ENCODE data around the gene NBEAL1. TPM values are rescaled to one million over a fixed set of nuclear protein-coding genes. Genes with fewer than 3 reads are reported as not detected.
"Not testable (repeated sequence)": the region's sequence is repeated elsewhere in the genome, so short reads cannot be mapped to it uniquely, and the experiment has no call there.

Gene NBEAL1
- total and polyA plus RNA-seq, 2 experiments from 2014 or later = 13.7 to 16.0 TPM

GRCh38 chr2:203097735-203098134 is 83.1 kb downstream of the NBEAL1 start:
- peak; percentile 20 for TF ChIP-seq CTCF (IDR thresholded peaks at IDR 0.05; ENCODE audit: low read depth, low read length)
- peak in 1 of 2 donors; percentile 13 for DNase-seq (ENCODE audit: low read depth in 1 of 2, low spot score in 1 of 2)
- no peaks in the 10 kb centered on the region for H3K4me1 ChIP-seq (ENCODE audit: low read depth)
- H3K36me3 ChIP-seq = peaks cover 13% of the 10 kb centered on the region
- H3K9me3 ChIP-seq (ENCODE audit: low read depth) = no peaks in the 10 kb centered on the region
- no peak overlapping the region for H3K4me3 ChIP-seq
- H3K27ac ChIP-seq = no peak overlapping the region
- H3K27me3 ChIP-seq = no peaks in the 10 kb centered on the region

GRCh38 chr2:203102357-203102756 is 87.7 kb downstream of the NBEAL1 start:
- not testable (repeated sequence) for H3K27me3 ChIP-seq; H3K27ac ChIP-seq; H3K4me1 ChIP-seq (ENCODE audit: low read depth); H3K36me3 ChIP-seq; DNase-seq (ENCODE audit: low read depth in 1 of 2, low spot score in 1 of 2); H3K9me3 ChIP-seq (ENCODE audit: low read depth); H3K4me3 ChIP-seq

GRCh38 chr2:203104273-203104672 is 89.6 kb downstream of the NBEAL1 start:
- Histone ChIP-seq H3K27me3 (no peaks in the 10 kb centered on the region), H3K9me3 (ENCODE audit: low read depth) (no peaks in the 10 kb centered on the region), H3K27ac (no peak overlapping the region), H3K36me3 (peaks cover 4% of the 10 kb centered on the region), H3K4me1 (ENCODE audit: low read depth) (peaks cover 8% of the 10 kb centered on the region), H3K4me3 (no peak overlapping the region)
- DNase-seq (ENCODE audit: low read depth in 1 of 2, low spot score in 1 of 2) = no peak
- TF ChIP-seq CTCF (IDR thresholded peaks at IDR 0.05; ENCODE audit: low read depth, low read length) = no peak

GRCh38 chr2:203105996-203106395 is 91.3 kb downstream of the NBEAL1 start:
- DNase-seq (ENCODE audit: low read depth in 1 of 2, low spot score in 1 of 2) = peak; percentile 1 to 24
- no peaks in the 10 kb centered on the region for H3K27me3 ChIP-seq
- no peaks in the 10 kb centered on the region for H3K9me3 ChIP-seq (ENCODE audit: low read depth)
- no peak overlapping the region for H3K27ac ChIP-seq
- TF ChIP-seq CTCF (IDR thresholded peaks at IDR 0.05; ENCODE audit: low read depth, low read length) = no peak
- H3K36me3 ChIP-seq = peaks cover 6% of the 10 kb centered on the region
- H3K4me3 ChIP-seq = no peak overlapping the region
- H3K4me1 ChIP-seq (ENCODE audit: low read depth) = peaks cover 8% of the 10 kb centered on the region

- not testable (repeated sequence) for H3K9me3 ChIP-seq (ENCODE audit: low read depth); H3K27me3 ChIP-seq; H3K4me3 ChIP-seq; DNase-seq (ENCODE audit: low read depth in 1 of 2, low spot score in 1 of 2); H3K27ac ChIP-seq; H3K4me1 ChIP-seq (ENCODE audit: low read depth)
- peaks cover 30% of the 10 kb centered on the region for H3K36me3 ChIP-seq
Measured at GRCh38 chr2:203110496-203110895, 95.8 kb downstream of the NBEAL1 start.

- no peak for DNase-seq (ENCODE audit: low read depth in 1 of 2, low spot score in 1 of 2)
- Histone ChIP-seq H3K4me1 (ENCODE audit: low read depth) (no peaks in the 10 kb centered on the region), H3K36me3 (peaks cover 30% of the 10 kb centered on the region), H3K4me3 (no peak overlapping the region), H3K9me3 (ENCODE audit: low read depth) (no peaks in the 10 kb centered on the region), H3K27me3 (no peaks in the 10 kb centered on the region), H3K27ac (no peak overlapping the region)
- TF ChIP-seq CTCF (IDR thresholded peaks at IDR 0.05; ENCODE audit: low read depth, low read length) = no peak
Measured at GRCh38 chr2:203112342-203112741, 97.7 kb downstream of the NBEAL1 start.

GRCh38 chr2:203115201-203115700 is 100.6 kb downstream of the NBEAL1 start:
- H3K27ac ChIP-seq; DNase-seq (ENCODE audit: low read depth in 1 of 2, low spot score in 1 of 2); H3K4me3 ChIP-seq; H3K9me3 ChIP-seq (ENCODE audit: low read depth); H3K27me3 ChIP-seq; H3K4me1 ChIP-seq (ENCODE audit: low read depth): not testable (repeated sequence)
- peaks cover 26% of the 10 kb centered on the region for H3K36me3 ChIP-seq
